ENCODE data around the gene CFAP65. TPM values are rescaled to one million over a fixed set of nuclear protein-coding genes. Genes with fewer than 3 reads are reported as not detected.

The CFAP65 gene
- total RNA-seq, 1 donor from 2014 or later = not detected

- H3K27me3 ChIP-seq = peaks cover 27% of the 10 kb centered on the region
- DNase-seq (ENCODE audit: extremely low spot score in 2 of 2) = no peak
- peaks cover 37% of the 10 kb centered on the region for H3K4me1 ChIP-seq
- no peaks in the 10 kb centered on the region for H3K9me3 ChIP-seq
- no peak overlapping the region for H3K27ac ChIP-seq
- no peak overlapping the region for H3K4me3 ChIP-seq
- TF ChIP-seq POLR2AphosphoS5 (IDR thresholded peaks at IDR 0.05; ENCODE audit: insufficient read depth in 1 of 2, low read depth in 1 of 2) = no peak
- TF ChIP-seq POLR2A (IDR thresholded peaks at IDR 0.05) = no peak
- TF ChIP-seq, protein P1, sequence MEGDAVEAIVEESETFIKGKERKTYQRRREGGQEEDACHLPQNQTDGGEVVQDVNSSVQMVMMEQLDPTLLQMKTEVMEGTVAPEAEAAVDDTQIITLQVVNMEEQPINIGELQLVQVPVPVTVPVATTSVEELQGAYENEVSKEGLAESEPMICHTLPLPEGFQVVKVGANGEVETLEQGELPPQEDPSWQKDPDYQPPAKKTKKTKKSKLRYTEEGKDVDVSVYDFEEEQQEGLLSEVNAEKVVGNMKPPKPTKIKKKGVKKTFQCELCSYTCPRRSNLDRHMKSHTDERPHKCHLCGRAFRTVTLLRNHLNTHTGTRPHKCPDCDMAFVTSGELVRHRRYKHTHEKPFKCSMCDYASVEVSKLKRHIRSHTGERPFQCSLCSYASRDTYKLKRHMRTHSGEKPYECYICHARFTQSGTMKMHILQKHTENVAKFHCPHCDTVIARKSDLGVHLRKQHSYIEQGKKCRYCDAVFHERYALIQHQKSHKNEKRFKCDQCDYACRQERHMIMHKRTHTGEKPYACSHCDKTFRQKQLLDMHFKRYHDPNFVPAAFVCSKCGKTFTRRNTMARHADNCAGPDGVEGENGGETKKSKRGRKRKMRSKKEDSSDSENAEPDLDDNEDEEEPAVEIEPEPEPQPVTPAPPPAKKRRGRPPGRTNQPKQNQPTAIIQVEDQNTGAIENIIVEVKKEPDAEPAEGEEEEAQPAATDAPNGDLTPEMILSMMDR (IDR thresholded peaks at IDR 0.05) = no peak
- no peaks in the 10 kb centered on the region for H3K36me3 ChIP-seq
- intact Hi-C loops (cut with DNase I) = loop anchor here (10.0 kb wide), 1 partner anchor 96 kb away; no protein-coding TSS in a partner anchor
Measured at GRCh38 chr2:219058541-219059374, 17.4 kb upstream of the CFAP65 start.

- Histone ChIP-seq H3K27me3 (peaks cover 27% of the 10 kb centered on the region), H3K4me3 (peak overlapping the region in 1 of 2 donors; percentile 17)
Measured at GRCh38 chr2:219057709-219058540, 16.6 kb upstream of the CFAP65 start.

DNA sequence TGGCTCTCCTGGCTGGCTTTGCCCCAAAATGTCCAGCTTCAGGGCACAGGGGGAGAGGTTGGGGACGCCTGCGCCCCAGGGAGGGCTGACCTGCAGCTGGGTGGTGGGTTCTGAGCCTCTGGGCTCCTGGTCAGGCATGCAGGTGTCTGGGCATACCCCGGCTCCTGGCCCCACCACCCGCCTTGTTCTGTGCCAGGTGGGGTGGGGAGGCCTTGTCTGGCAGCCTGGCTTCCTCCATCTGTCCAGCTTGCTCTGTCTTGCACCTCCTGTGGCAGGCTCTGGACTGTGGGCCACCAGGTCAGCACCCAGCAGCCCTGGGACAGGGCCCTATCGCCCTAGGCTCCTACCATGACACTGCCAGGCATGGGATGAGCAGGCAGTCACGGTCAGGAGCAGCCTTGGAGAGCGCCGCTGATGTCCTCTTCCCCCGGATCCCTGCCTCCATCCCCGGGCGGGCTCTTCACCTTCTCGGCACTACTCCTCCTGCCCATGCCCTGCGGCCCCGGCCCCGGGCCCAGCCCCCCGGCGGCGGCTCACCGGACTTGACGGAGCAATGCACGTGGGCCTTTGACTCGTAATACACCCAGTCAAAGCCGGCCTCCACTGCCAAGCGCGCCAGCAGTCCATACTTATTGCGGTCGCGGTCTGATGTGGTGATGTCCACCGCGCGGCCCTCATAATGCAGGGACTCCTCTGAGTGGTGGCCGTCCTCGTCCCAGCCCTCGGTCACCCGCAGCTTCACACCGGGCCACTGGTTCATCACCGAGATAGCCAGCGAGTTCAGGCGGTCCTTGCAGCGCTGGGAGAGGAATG is 15.8 kb upstream of the CFAP65 start:
- no peak for DNase-seq (ENCODE audit: extremely low spot score in 2 of 2)

More at GRCh38 chr2:219057709-219058540, 16.6 kb upstream of the CFAP65 start:
- TF ChIP-seq, protein P1 (IDR thresholded peaks at IDR 0.05) = peak; percentile 66 to 81 (median 69)
- TF ChIP-seq POLR2A (IDR thresholded peaks at IDR 0.05) = no peak
- no peak for TF ChIP-seq POLR2AphosphoS5 (IDR thresholded peaks at IDR 0.05; ENCODE audit: insufficient read depth in 1 of 2, low read depth in 1 of 2)
- H3K9me3 ChIP-seq = no peaks in the 10 kb centered on the region
- peaks cover 37% of the 10 kb centered on the region for H3K4me1 ChIP-seq
- DNase-seq (ENCODE audit: extremely low spot score in 2 of 2) = no peak
- no peak overlapping the region for H3K27ac ChIP-seq
- H3K36me3 ChIP-seq = no peaks in the 10 kb centered on the region
- intact Hi-C loops (cut with DNase I) = loop anchor here (10.0 kb wide), 1 partner anchor 97 kb away; no protein-coding TSS in a partner anchor

DNA sequence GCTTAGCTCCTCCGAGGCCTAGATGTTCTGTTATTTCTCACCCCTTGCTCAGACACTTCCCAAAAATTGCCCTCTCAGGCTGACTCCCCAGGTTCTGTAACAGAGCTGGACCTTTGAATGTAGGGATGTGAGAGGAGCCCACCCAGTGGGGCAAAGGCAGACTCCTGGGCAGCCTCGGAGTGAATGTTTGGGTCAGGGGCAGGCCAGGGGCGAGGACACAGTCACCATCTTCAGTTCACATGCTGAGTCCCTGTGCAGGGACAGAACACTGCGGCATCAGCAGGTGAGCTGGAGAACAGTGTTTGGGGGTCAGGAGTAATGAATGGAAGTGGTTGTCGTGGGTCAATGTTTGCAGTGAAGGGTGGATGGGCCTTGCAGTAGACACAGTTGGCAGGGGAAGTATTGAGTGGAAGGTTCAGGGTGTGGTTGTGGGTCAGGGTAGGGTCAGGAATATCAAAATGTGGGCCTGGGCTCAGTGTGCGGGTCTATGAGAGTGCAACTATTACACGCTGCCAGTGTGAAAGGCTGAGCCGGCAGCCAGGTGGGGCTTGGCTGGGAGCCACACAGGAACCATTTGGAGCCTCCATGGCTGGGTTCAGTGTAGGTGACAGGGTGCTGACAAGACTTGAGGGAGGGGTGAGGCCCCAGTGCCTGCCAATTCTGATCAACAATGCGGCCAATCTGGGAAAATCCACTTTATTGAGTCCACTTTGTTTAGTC is 15.0 kb upstream of the CFAP65 start:
- H3K4me1 ChIP-seq = peaks cover 36% of the 10 kb centered on the region
- H3K27me3 ChIP-seq = peaks cover 19% of the 10 kb centered on the region
- H3K4me3 ChIP-seq = no peak overlapping the region
- DNase-seq (ENCODE audit: extremely low spot score in 2 of 2) = no peak
- TF ChIP-seq POLR2A (IDR thresholded peaks at IDR 0.05) (no peak), POLR2AphosphoS5 (IDR thresholded peaks at IDR 0.05; ENCODE audit: insufficient read depth in 1 of 2, low read depth in 1 of 2) (no peak)
- TF ChIP-seq, protein P1 (IDR thresholded peaks at IDR 0.05) = no peak
- intact Hi-C loops (cut with DNase I) = loop anchor here (10.0 kb wide), 1 partner anchor 98 kb away; no protein-coding TSS in a partner anchor
- no peaks in the 10 kb centered on the region for H3K36me3 ChIP-seq
- no peaks in the 10 kb centered on the region for H3K9me3 ChIP-seq
- no peak overlapping the region for H3K27ac ChIP-seq

More for the DNA sequence above, 15.8 kb upstream of the CFAP65 start:
- H3K4me1 ChIP-seq = peaks cover 37% of the 10 kb centered on the region
- no peak overlapping the region for H3K27ac ChIP-seq
- intact Hi-C loops (cut with DNase I) = loop anchor here (10.0 kb wide), 1 partner anchor 98 kb away; no protein-coding TSS in a partner anchor
- no peak for TF ChIP-seq POLR2AphosphoS5 (IDR thresholded peaks at IDR 0.05; ENCODE audit: insufficient read depth in 1 of 2, low read depth in 1 of 2)
- TF ChIP-seq, protein P1 (IDR thresholded peaks at IDR 0.05) = no peak
- TF ChIP-seq POLR2A (IDR thresholded peaks at IDR 0.05) = no peak
- no peaks in the 10 kb centered on the region for H3K36me3 ChIP-seq
- H3K4me3 ChIP-seq = no peak overlapping the region
- no peaks in the 10 kb centered on the region for H3K9me3 ChIP-seq
- H3K27me3 ChIP-seq = peaks cover 21% of the 10 kb centered on the region

All from vagina (tissue), 2 donors.